ENCODE results near the gene NEK5.

Gene NEK5

DNA sequence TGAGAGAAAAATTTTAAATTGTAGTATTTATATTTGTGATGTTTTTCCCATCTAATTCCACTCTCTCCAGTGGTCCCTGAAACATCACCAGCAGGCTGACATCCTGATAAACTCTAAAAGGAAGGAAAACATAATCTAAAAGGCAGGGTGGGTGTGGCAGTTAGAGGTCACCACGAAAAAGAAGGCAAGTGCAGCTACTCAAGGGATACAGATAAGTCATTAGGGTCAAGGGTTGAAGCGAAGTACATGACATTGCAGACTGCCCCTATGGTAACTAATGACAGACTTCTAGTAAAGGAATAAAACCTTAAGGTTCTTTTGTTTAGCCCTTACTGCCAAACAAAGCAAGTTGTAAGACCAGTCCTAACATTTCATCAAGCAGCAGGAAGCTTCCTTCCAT, 36.5 kb upstream of the NEK5 start:
- no peak for TF ChIP-seq RAD21 (IDR thresholded peaks at IDR 0.05; ENCODE audit: low read depth)
- TF ChIP-seq TAF1 (IDR thresholded peaks at IDR 0.05; ENCODE audit: low read depth) = no peak
- no peak for TF ChIP-seq TEAD4 (IDR thresholded peaks at IDR 0.05)
- no peak for TF ChIP-seq ZBTB7A (IDR thresholded peaks at IDR 0.05; ENCODE audit: low read depth)
- no peak for TF ChIP-seq FOXM1 (IDR thresholded peaks at IDR 0.05; ENCODE audit: borderline replicate concordance, low read depth)
- no peak for TF ChIP-seq EGR1 (IDR thresholded peaks at IDR 0.05)
- no peak for TF ChIP-seq CREB1 (IDR thresholded peaks at IDR 0.05; ENCODE audit: low read depth)
- TF ChIP-seq YY1 (IDR thresholded peaks at IDR 0.05; ENCODE audit: low read depth) = no peak
- TF ChIP-seq USF1 (IDR thresholded peaks at IDR 0.05) = no peak
- no peak for TF ChIP-seq NFIC (IDR thresholded peaks at IDR 0.05)
- no peak for TF ChIP-seq TCF12 (IDR thresholded peaks at IDR 0.05; ENCODE audit: low read depth)
- TF ChIP-seq, protein P1, sequence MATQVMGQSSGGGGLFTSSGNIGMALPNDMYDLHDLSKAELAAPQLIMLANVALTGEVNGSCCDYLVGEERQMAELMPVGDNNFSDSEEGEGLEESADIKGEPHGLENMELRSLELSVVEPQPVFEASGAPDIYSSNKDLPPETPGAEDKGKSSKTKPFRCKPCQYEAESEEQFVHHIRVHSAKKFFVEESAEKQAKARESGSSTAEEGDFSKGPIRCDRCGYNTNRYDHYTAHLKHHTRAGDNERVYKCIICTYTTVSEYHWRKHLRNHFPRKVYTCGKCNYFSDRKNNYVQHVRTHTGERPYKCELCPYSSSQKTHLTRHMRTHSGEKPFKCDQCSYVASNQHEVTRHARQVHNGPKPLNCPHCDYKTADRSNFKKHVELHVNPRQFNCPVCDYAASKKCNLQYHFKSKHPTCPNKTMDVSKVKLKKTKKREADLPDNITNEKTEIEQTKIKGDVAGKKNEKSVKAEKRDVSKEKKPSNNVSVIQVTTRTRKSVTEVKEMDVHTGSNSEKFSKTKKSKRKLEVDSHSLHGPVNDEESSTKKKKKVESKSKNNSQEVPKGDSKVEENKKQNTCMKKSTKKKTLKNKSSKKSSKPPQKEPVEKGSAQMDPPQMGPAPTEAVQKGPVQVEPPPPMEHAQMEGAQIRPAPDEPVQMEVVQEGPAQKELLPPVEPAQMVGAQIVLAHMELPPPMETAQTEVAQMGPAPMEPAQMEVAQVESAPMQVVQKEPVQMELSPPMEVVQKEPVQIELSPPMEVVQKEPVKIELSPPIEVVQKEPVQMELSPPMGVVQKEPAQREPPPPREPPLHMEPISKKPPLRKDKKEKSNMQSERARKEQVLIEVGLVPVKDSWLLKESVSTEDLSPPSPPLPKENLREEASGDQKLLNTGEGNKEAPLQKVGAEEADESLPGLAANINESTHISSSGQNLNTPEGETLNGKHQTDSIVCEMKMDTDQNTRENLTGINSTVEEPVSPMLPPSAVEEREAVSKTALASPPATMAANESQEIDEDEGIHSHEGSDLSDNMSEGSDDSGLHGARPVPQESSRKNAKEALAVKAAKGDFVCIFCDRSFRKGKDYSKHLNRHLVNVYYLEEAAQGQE (IDR thresholded peaks at IDR 0.05; ENCODE audit: low read depth) = no peak
- TF ChIP-seq, protein P2, sequence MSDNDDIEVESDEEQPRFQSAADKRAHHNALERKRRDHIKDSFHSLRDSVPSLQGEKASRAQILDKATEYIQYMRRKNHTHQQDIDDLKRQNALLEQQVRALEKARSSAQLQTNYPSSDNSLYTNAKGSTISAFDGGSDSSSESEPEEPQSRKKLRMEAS (IDR thresholded peaks at IDR 0.05) = no peak

GRCh38 chr13:52164989-52165388, 36.1 kb upstream of the NEK5 start:
- TF ChIP-seq EGR1 (IDR thresholded peaks at IDR 0.05) = no peak
- no peak for TF ChIP-seq YY1 (IDR thresholded peaks at IDR 0.05; ENCODE audit: low read depth)

GRCh38 chr13:52162279-52163101, 33.6 kb upstream of the NEK5 start:
- TF ChIP-seq EGR1 (IDR thresholded peaks at IDR 0.05) = no peak
- TF ChIP-seq EP300 (IDR thresholded peaks at IDR 0.05; ENCODE audit: borderline replicate concordance) = no peak
- TF ChIP-seq USF1 (IDR thresholded peaks at IDR 0.05) = no peak

DNA sequence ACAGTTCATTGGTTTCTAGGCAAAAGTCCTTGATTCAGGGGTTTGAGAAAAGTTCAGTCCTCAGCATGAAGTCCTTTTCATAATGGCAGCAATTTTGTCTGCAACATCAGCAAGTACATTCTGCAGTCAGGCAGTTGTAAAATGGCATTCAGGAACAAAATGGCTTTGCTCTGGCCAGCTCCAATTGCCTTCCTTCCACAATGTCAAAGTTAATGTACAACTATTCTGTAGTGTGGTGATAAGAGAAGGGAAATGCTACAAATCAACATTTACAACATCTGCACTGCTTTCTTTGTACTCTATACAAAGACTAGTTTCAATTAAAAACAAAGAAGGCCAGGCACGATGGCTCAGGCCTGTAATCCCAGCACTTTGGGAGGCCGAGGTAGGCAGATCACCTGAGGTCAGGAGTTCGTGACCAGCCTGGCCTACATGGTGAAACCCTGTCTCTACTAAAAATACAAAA, 32.3 kb upstream of the NEK5 start:
- no peak for TF ChIP-seq EGR1 (IDR thresholded peaks at IDR 0.05)

DNA sequence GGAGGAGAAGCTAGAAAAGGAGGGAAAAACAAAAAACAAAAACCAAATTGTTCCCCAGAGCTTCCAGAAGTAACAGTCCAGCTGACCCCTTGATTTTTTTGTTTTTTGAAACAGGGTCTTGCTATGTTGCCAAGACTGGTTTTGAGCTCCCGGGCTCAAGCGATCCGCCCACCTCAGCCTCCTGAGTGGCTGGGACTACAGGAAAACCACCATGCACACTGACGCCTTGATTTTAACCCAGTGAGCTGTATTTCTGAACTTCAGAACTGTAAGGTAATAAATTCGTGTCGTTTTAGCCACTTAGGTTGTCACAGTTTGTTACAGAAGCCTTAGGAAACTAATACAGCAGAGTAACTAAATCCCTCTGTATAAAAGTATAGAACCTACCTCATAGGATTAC, 31.6 kb upstream of the NEK5 start:
- TF ChIP-seq TEAD4 (IDR thresholded peaks at IDR 0.05) (no peak), USF1 (IDR thresholded peaks at IDR 0.05) (no peak), NFIC (IDR thresholded peaks at IDR 0.05) (no peak), FOXM1 (IDR thresholded peaks at IDR 0.05; ENCODE audit: borderline replicate concordance, low read depth) (no peak)

- TF ChIP-seq, protein P2 (IDR thresholded peaks at IDR 0.05) = no peak
- TF ChIP-seq EGR1 (IDR thresholded peaks at IDR 0.05) (no peak), EP300 (IDR thresholded peaks at IDR 0.05; ENCODE audit: borderline replicate concordance) (no peak), CEBPB (IDR thresholded peaks at IDR 0.05) (no peak), TAF1 (IDR thresholded peaks at IDR 0.05; ENCODE audit: low read depth) (no peak), TEAD4 (IDR thresholded peaks at IDR 0.05) (no peak), YY1 (IDR thresholded peaks at IDR 0.05; ENCODE audit: low read depth) (no peak), FOXM1 (IDR thresholded peaks at IDR 0.05; ENCODE audit: borderline replicate concordance, low read depth) (no peak), TCF12 (IDR thresholded peaks at IDR 0.05; ENCODE audit: low read depth) (no peak), NFIC (IDR thresholded peaks at IDR 0.05) (no peak), ZBTB7A (IDR thresholded peaks at IDR 0.05; ENCODE audit: low read depth) (no peak)
- TF ChIP-seq, protein P1 (IDR thresholded peaks at IDR 0.05; ENCODE audit: low read depth) = no peak
These were observed 31.2 kb upstream of the NEK5 start for GRCh38 chr13:52160053-52160452.

Measured in Ishikawa (cell line).